Dendritic cell treated with granulocyte-macrophage colony-stimulating factor and Interleukin-4, amounts not matched to agents 40 ng/mL and 50 ng/mL, for 4 days (primary cell): ENCODE results near the gene GABBR2.
"Not testable (repeated sequence)": the region's sequence is repeated elsewhere in the genome, so short reads cannot be mapped to it uniquely, and the experiment has no call there.

ENCODE experiments used
- H3K27ac Mint-ChIP-seq: one replicate; pipeline ENCODE4 v1.8.0; 2022; ENCODE audit warnings: mild to moderate bottlenecking, mixed read lengths
- H3K27me3 Mint-ChIP-seq: one replicate; pipeline ENCODE4 v1.8.0; 2022; ENCODE audit warnings: mild to moderate bottlenecking, mixed read lengths
- H3K36me3 Mint-ChIP-seq: one replicate; pipeline ENCODE4 v1.8.0; 2022; ENCODE audit warnings: low read depth, mixed read lengths
- H3K4me1 Mint-ChIP-seq: one replicate; pipeline ENCODE4 v1.8.0; 2022; ENCODE audit warnings: low read depth, mixed read lengths
- H3K4me3 Mint-ChIP-seq: one replicate; pipeline ENCODE4 v1.8.0; 2022; ENCODE audit warnings: mild to moderate bottlenecking, moderate library complexity, mixed read lengths
- H3K9me3 Mint-ChIP-seq: one replicate; pipeline ENCODE4 v1.8.0; 2022; ENCODE audit warnings: mixed read lengths
- intact Hi-C: fragments of 100-400 bp; cut with micrococcal nuclease; formaldehyde crosslinking; loops from one replicate; pipeline ENCODE4 v1.15.0; 2022

The GABBR2 gene

GRCh38 chr9:98529841-98530240, 178.9 kb downstream of the GABBR2 start:
- peaks cover 27% of the 10 kb centered on the region for H3K27me3 Mint-ChIP-seq
- no peak overlapping the region for H3K4me3 Mint-ChIP-seq
- no peaks in the 10 kb centered on the region for H3K9me3 Mint-ChIP-seq
- intact Hi-C loops, result no loop called here
- H3K27ac Mint-ChIP-seq, result no peak overlapping the region
- H3K36me3 Mint-ChIP-seq, result no peaks in the 10 kb centered on the region
- H3K4me1 Mint-ChIP-seq, result no peaks in the 10 kb centered on the region

- no peaks in the 10 kb centered on the region for H3K4me1 Mint-ChIP-seq
- no peaks in the 10 kb centered on the region for H3K36me3 Mint-ChIP-seq
- H3K4me3 Mint-ChIP-seq, result no peak overlapping the region
- H3K27ac Mint-ChIP-seq, result no peak overlapping the region
- H3K27me3 Mint-ChIP-seq, result peaks cover 43% of the 10 kb centered on the region
- intact Hi-C loops, result no loop called here
- no peaks in the 10 kb centered on the region for H3K9me3 Mint-ChIP-seq
Observed at GRCh38 chr9:98523231-98523901, 185.4 kb downstream of the GABBR2 start.

GRCh38 chr9:98522487-98522886, 186.2 kb downstream of the GABBR2 start:
- Mint-ChIP-seq H3K4me1 (no peaks in the 10 kb centered on the region), H3K4me3 (no peak overlapping the region), H3K36me3 (no peaks in the 10 kb centered on the region), H3K27ac (no peak overlapping the region), H3K9me3 (no peaks in the 10 kb centered on the region), H3K27me3 (peaks cover 41% of the 10 kb centered on the region)
- intact Hi-C loops, result no loop called here

- no peak overlapping the region for H3K27ac Mint-ChIP-seq
- no peaks in the 10 kb centered on the region for H3K4me1 Mint-ChIP-seq
- H3K36me3 Mint-ChIP-seq, result no peaks in the 10 kb centered on the region
- H3K27me3 Mint-ChIP-seq, result peaks cover 33% of the 10 kb centered on the region
- H3K9me3 Mint-ChIP-seq, result no peaks in the 10 kb centered on the region
- H3K4me3 Mint-ChIP-seq, result no peak overlapping the region
- intact Hi-C loops, result no loop called here
Observed at GRCh38 chr9:98521141-98521540, 187.6 kb downstream of the GABBR2 start.

GRCh38 chr9:98520221-98520960, 188.3 kb downstream of the GABBR2 start:
- no peaks in the 10 kb centered on the region for H3K9me3 Mint-ChIP-seq
- H3K27me3 Mint-ChIP-seq, result peaks cover 31% of the 10 kb centered on the region

GRCh38 chr9:98519641-98520040, 189.1 kb downstream of the GABBR2 start:
- Mint-ChIP-seq H3K9me3 (no peaks in the 10 kb centered on the region), H3K4me1 (no peaks in the 10 kb centered on the region), H3K4me3 (no peak overlapping the region), H3K27me3 (peaks cover 27% of the 10 kb centered on the region), H3K27ac (no peak overlapping the region), H3K36me3 (no peaks in the 10 kb centered on the region)
- intact Hi-C loops, result no loop called here

More at GRCh38 chr9:98520221-98520960, 188.3 kb downstream of the GABBR2 start:
- Mint-ChIP-seq H3K4me3 (no peak overlapping the region), H3K27ac (no peak overlapping the region), H3K36me3 (no peaks in the 10 kb centered on the region), H3K4me1 (no peaks in the 10 kb centered on the region)
- intact Hi-C loops, result no loop called here

GRCh38 chr9:98518556-98518955, 190.2 kb downstream of the GABBR2 start:
- Mint-ChIP-seq H3K36me3 (no peaks in the 10 kb centered on the region), H3K4me3 (no peak overlapping the region), H3K4me1 (no peaks in the 10 kb centered on the region), H3K27ac (no peak overlapping the region), H3K27me3 (peaks cover 21% of the 10 kb centered on the region), H3K9me3 (no peaks in the 10 kb centered on the region)
- intact Hi-C loops, result no loop called here

GRCh38 chr9:98517761-98518160, 191.0 kb downstream of the GABBR2 start:
- H3K4me3 Mint-ChIP-seq, result no peak overlapping the region
- no peak overlapping the region for H3K27ac Mint-ChIP-seq
- no peaks in the 10 kb centered on the region for H3K36me3 Mint-ChIP-seq
- H3K9me3 Mint-ChIP-seq, result no peaks in the 10 kb centered on the region
- intact Hi-C loops, result no loop called here
- H3K27me3 Mint-ChIP-seq, result peaks cover 15% of the 10 kb centered on the region
- H3K4me1 Mint-ChIP-seq, result no peaks in the 10 kb centered on the region

- H3K9me3 Mint-ChIP-seq, result no peaks in the 10 kb centered on the region
- H3K4me3 Mint-ChIP-seq, result no peak overlapping the region
- no peak overlapping the region for H3K27ac Mint-ChIP-seq
- H3K27me3 Mint-ChIP-seq, result peaks cover 12% of the 10 kb centered on the region
- intact Hi-C loops, result no loop called here
- H3K4me1 Mint-ChIP-seq, result no peaks in the 10 kb centered on the region
- no peaks in the 10 kb centered on the region for H3K36me3 Mint-ChIP-seq
Observed at GRCh38 chr9:98516897-98517503, 191.7 kb downstream of the GABBR2 start.

GRCh38 chr9:98516205-98516896, 192.4 kb downstream of the GABBR2 start:
- no peaks in the 10 kb centered on the region for H3K4me1 Mint-ChIP-seq
- H3K27ac Mint-ChIP-seq, result no peak overlapping the region
- intact Hi-C loops, result no loop called here
- H3K27me3 Mint-ChIP-seq, result peaks cover 8% of the 10 kb centered on the region
- H3K4me3 Mint-ChIP-seq, result no peak overlapping the region
- H3K36me3 Mint-ChIP-seq, result no peaks in the 10 kb centered on the region
- H3K9me3 Mint-ChIP-seq, result no peaks in the 10 kb centered on the region

GRCh38 chr9:98515506-98516204, 193.1 kb downstream of the GABBR2 start:
- H3K4me1 Mint-ChIP-seq, result no peaks in the 10 kb centered on the region
- no peak overlapping the region for H3K27ac Mint-ChIP-seq
- peaks cover 5% of the 10 kb centered on the region for H3K27me3 Mint-ChIP-seq
- H3K9me3 Mint-ChIP-seq, result no peaks in the 10 kb centered on the region
- no peak overlapping the region for H3K4me3 Mint-ChIP-seq
- no peaks in the 10 kb centered on the region for H3K36me3 Mint-ChIP-seq
- intact Hi-C loops, result no loop called here

GRCh38 chr9:98514841-98515240, 193.9 kb downstream of the GABBR2 start:
- Mint-ChIP-seq H3K27ac (no peak overlapping the region), H3K27me3 (peaks cover 3% of the 10 kb centered on the region), H3K4me1 (no peaks in the 10 kb centered on the region), H3K36me3 (no peaks in the 10 kb centered on the region), H3K9me3 (peaks cover under 1% of the 10 kb centered on the region), H3K4me3 (no peak overlapping the region)
- intact Hi-C loops, result no loop called here

- H3K4me3 Mint-ChIP-seq, H3K27ac Mint-ChIP-seq, H3K9me3 Mint-ChIP-seq, H3K27me3 Mint-ChIP-seq, intact Hi-C loops, H3K36me3 Mint-ChIP-seq, H3K4me1 Mint-ChIP-seq: not testable (repeated sequence)
Observed at GRCh38 chr9:98508217-98508919, 200.4 kb downstream of the GABBR2 start.
